Astrocyte of the spinal cord (primary cell): ENCODE results near the gene TBL1XR1.

Experiments used
- DNase-seq: peaks from one replicate; pipeline ENCODE4 v3.0.0; 2011; ENCODE audit warnings: low read depth, low spot score
- H3K4me3 ChIP-seq: 2 replicates; pipeline ENCODE4 v1.5.1; 2011; ENCODE audit warnings: low read depth, mild to moderate bottlenecking, low read length, moderate library complexity
- CTCF ChIP-seq: IDR thresholded peaks from 2 replicates; pipeline ENCODE4 v1.5.1; 2012; ENCODE audit warnings: low read depth, mild to moderate bottlenecking, low read length, inconsistent platforms
- in situ Hi-C: cut with HindIII; loops from 2 replicates; pipeline ENCODE4 v1.10.0; 2017; ENCODE audit warnings: low sequenced_read_pairs

Gene TBL1XR1

GRCh38 chr3:176992978-176993377 is 204.3 kb downstream of the TBL1XR1 start:
- no peak overlapping the region for H3K4me3 ChIP-seq
- in situ Hi-C loops: no loop called here
- no peak for TF ChIP-seq CTCF
- DNase-seq: no peak

GRCh38 chr3:176992565-176992964 is 204.7 kb downstream of the TBL1XR1 start:
- no peak for TF ChIP-seq CTCF
- H3K4me3 ChIP-seq: no peak overlapping the region
- DNase-seq: no peak
- in situ Hi-C loops: no loop called here

DNA sequence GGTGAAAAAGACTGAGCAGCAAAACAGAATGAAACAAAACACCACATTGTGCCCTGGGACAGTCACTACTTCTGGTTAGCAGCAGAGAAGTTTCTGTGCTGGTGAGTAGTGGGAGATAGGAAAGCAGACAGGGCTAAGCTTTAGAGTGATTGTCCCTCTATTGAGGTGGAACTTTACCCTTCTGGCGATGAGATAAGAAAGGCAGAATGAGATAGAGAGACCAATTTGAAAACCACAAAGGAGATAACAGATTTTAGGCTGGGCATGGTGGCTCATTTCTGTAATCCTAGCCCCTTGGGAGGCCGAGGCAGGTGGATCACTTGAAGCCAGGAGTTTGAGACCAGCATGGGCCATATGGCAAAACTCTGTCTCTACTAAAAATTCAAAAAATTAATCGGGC is 208.5 kb downstream of the TBL1XR1 start:
- DNase-seq: no peak
- in situ Hi-C loops: no loop called here
- no peak for TF ChIP-seq CTCF
- H3K4me3 ChIP-seq: no peak overlapping the region

DNA sequence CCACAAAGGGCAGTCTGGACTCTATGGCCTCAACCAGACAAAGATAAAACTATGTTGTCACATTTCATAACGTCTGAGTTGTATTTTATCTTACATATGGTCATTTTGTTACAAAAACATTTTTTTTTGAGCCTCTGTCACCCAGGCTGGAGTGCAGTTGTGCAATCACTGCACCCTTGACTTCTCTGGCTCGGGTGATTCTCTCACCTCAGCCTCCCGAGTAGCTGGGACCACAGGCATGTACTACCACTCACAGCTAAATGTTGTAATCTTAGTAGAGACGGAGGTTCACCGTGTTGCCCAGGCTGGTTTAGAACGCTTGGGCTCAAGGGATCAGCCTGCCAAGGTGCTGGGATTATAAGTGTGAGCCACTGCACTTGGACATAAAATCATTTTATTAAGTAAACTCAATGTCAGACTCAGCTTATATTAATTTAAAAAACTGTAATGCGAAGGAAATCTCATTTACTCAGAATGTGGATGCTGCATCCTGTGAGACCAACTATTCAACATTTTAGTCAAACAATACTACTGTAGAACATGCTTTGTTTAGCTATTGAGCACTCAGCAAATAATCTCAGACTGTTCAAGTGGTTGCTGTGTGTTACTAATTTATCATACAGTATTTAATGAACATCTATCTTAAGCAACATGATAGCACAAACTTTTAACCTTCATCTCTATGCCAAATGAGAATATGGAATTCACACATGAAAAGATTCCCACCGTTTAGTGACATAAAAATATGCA is 209.2 kb downstream of the TBL1XR1 start:
- H3K4me3 ChIP-seq: no peak overlapping the region
- no peak for DNase-seq
- in situ Hi-C loops: no loop called here
- TF ChIP-seq CTCF: no peak

DNA sequence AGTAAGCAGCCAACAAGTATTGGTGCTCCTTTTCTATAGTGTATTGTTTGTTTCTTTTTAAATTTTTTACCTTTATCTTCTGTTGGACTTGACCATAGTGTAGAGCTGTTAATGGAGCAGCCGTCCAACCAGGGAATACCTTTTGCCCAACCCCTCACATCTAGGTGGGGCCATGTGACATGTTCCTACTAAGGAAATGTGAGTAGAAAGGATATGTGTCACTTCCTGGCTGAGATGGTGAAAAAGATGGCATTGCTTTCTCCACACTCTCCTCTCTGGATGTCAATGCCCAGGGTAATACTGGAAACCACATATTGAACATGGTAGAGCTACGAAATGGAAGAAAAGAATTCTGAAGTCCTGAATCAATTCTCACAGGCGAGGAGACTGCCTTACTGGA is 218.8 kb downstream of the TBL1XR1 start:
- in situ Hi-C loops: no loop called here

DNA sequence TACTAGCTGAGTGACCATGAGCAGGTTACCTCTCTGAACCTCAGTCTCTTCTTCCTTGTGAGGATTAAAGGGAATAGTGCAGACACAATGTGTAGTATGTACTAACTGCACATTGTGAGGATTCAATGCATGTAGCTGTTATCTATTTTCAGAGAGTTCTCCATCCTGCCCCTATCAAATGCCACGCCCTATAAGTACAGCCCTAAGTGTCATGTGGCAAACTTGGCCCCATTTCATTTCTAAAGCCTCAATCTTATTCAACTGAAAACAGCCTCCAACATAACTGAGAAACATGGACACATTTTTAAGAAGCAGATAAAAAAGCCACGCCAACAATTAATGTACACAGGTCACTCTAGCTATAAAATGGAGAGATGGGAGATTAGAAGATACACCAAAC is 220.0 kb downstream of the TBL1XR1 start:
- no peak overlapping the region for H3K4me3 ChIP-seq
- TF ChIP-seq CTCF: no peak
- no peak for DNase-seq
- in situ Hi-C loops: no loop called here

More for the DNA sequence above, 218.8 kb downstream of the TBL1XR1 start:
- DNase-seq: no peak
- H3K4me3 ChIP-seq: no peak overlapping the region
- TF ChIP-seq CTCF: no peak

DNA sequence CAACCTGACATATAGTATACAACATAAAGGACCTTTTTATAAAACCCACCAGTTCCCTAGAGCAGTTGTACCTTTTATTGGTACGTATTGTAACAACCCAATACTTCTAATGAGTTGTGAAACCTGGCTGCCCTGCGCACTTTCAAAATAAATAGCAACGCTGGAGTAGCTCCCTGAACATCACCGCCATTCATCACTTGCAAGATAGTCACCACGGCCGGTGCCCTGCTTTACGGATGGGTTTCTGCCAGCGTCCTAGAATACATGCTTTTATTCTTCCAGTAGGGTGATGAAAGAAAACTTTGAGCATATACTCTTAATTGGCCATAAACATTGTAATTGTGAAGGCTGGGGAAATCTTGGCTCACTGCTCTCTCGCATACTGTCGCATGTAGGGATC is 220.7 kb downstream of the TBL1XR1 start:
- no peak for DNase-seq
- in situ Hi-C loops: no loop called here
- no peak for TF ChIP-seq CTCF
- no peak overlapping the region for H3K4me3 ChIP-seq
